GM12872 (cell line): ENCODE measurements around the gene COX19.

ENCODE experiments used
- CTCF ChIP-seq: IDR thresholded peaks from 3 replicates; pipeline ENCODE4 v1.5.1; 2011; ENCODE audit warnings: low read depth, mild to moderate bottlenecking, low read length, moderate library complexity; ENCODE audit not compliant: insufficient read depth

Gene COX19

GRCh38 chr7:1008733-1009363, 33.5 kb upstream of the COX19 start:
- no peak for TF ChIP-seq CTCF

GRCh38 chr7:1007901-1008300, 32.6 kb upstream of the COX19 start:
- no peak for TF ChIP-seq CTCF

- TF ChIP-seq CTCF = no peak
Measured at GRCh38 chr7:1005303-1005702, 30.0 kb upstream of the COX19 start.

- TF ChIP-seq CTCF = no peak
Measured at GRCh38 chr7:1004018-1004852, 28.9 kb upstream of the COX19 start.

- no peak for TF ChIP-seq CTCF
Measured at GRCh38 chr7:999941-1000935, 24.9 kb upstream of the COX19 start.

GRCh38 chr7:999149-999879, 24.0 kb upstream of the COX19 start:
- no peak for TF ChIP-seq CTCF
